Kidney epithelial cell (primary cell): ENCODE results near the gene RSBN1L. TPM values are rescaled to one million over a fixed set of nuclear protein-coding genes. Genes with fewer than 3 reads are reported as not detected.

Experiments used
- DNase-seq: peaks from one replicate; pipeline ENCODE4 v3.0.0-alpha.2; 2010; ENCODE audit warnings: low read depth
- H3K27me3 ChIP-seq: 2 replicates; pipeline ENCODE4 v1.6.0; 2011; ENCODE audit warnings: low read length; ENCODE audit not compliant: control insufficient read depth, insufficient read depth
- H3K36me3 ChIP-seq: 2 replicates; pipeline ENCODE4 v1.5.1; 2011; ENCODE audit warnings: low read length; ENCODE audit not compliant: control insufficient read depth, insufficient read depth
- H3K4me3 ChIP-seq: 2 replicates; pipeline ENCODE4 v1.5.1; 2011; ENCODE audit warnings: low read depth, mild to moderate bottlenecking, control low read depth, low read length
- total RNA-seq: library from RNA; depleted of rRNA; stranded (reverse); fragments of >200 nt; gene quantifications from 2 replicates; pipeline ENCODE4 v1.2.3, GENCODE V29; 2015
- TF ChIP-seq, protein P1 (sequence below): IDR thresholded peaks from 2 replicates; pipeline ENCODE4 v1.5.1; 2011; ENCODE audit warnings: mild to moderate bottlenecking, moderate library complexity, low read length, control low read depth, inconsistent platforms; ENCODE audit not compliant: insufficient read depth, poor library complexity, severe bottlenecking

The RSBN1L gene
- total RNA-seq, 1 donor from 2014 or later, result 8.7 TPM

DNA sequence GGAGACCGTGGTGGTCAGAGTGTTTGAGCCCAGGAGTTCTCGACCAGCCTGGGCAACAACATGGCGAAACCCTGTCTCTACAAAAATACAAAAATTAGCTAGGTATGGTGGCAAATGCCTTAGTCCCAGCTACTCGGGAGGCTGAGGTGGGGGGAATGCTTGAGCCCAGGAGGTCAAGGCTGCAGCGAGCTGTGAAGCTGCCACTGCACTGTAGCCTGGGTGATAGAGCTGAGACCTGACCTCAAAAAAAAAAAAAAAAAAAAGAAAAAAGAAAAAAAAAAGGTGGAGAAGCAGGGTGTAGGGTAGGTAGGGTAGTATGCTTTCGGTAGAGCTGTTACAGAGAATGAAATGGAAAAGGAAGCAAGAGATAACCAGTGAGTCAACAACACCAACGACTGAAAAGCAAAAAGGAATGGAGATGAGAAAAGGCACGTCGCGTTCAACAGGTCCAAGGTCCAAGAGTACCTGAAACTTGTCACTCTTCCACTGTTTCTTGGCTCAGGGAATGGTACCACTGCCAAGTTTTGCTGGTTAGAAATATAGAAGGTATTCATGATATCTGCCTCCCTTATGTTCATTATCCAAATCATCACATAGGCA lies 4.3 kb upstream of the RSBN1L start:
- no peak for DNase-seq
- Histone ChIP-seq H3K36me3 (no peaks in the 10 kb centered on the region), H3K4me3 (no peak overlapping the region), H3K27me3 (no peaks in the 10 kb centered on the region)
- TF ChIP-seq, protein P1, sequence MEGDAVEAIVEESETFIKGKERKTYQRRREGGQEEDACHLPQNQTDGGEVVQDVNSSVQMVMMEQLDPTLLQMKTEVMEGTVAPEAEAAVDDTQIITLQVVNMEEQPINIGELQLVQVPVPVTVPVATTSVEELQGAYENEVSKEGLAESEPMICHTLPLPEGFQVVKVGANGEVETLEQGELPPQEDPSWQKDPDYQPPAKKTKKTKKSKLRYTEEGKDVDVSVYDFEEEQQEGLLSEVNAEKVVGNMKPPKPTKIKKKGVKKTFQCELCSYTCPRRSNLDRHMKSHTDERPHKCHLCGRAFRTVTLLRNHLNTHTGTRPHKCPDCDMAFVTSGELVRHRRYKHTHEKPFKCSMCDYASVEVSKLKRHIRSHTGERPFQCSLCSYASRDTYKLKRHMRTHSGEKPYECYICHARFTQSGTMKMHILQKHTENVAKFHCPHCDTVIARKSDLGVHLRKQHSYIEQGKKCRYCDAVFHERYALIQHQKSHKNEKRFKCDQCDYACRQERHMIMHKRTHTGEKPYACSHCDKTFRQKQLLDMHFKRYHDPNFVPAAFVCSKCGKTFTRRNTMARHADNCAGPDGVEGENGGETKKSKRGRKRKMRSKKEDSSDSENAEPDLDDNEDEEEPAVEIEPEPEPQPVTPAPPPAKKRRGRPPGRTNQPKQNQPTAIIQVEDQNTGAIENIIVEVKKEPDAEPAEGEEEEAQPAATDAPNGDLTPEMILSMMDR, result no peak

DNA sequence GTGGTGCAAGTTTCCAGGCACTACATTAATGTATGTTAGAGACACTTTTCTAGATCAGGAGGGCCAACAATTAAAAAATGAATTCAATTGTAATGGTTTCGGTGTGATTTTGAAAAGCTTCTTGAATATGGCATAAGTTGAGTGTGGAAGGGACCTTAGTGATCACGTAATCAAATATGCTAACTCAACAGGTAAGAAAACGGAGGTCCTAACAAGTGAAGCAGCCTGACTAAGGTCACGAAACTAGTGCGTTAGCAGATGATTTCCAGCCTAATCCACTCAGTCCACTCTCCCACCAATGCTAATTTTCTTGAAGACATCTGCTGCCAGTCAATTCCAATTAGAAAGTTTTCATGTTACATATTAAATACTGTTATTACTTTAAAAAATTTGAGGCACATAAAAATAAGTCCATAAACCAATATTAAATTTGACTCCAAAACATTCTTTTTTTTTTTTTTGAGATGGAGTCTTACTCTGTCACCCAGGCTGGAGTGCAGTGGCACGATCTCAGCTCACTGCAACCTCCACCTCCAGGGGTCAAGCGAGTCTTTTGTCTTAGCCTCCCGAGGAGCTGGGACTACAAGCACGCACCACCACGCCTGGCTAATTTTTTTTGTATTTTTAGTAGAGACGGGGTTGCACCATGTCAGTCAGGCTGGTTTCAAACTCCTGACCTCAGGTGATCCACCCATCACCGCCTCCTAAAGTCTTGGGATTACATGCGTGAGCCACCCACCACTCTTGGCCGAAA lies 2.3 kb upstream of the RSBN1L start:
- H3K27me3 ChIP-seq, result no peaks in the 10 kb centered on the region
- no peak overlapping the region for H3K4me3 ChIP-seq
- no peak for DNase-seq
- TF ChIP-seq, protein P1, result no peak
- no peaks in the 10 kb centered on the region for H3K36me3 ChIP-seq

DNA sequence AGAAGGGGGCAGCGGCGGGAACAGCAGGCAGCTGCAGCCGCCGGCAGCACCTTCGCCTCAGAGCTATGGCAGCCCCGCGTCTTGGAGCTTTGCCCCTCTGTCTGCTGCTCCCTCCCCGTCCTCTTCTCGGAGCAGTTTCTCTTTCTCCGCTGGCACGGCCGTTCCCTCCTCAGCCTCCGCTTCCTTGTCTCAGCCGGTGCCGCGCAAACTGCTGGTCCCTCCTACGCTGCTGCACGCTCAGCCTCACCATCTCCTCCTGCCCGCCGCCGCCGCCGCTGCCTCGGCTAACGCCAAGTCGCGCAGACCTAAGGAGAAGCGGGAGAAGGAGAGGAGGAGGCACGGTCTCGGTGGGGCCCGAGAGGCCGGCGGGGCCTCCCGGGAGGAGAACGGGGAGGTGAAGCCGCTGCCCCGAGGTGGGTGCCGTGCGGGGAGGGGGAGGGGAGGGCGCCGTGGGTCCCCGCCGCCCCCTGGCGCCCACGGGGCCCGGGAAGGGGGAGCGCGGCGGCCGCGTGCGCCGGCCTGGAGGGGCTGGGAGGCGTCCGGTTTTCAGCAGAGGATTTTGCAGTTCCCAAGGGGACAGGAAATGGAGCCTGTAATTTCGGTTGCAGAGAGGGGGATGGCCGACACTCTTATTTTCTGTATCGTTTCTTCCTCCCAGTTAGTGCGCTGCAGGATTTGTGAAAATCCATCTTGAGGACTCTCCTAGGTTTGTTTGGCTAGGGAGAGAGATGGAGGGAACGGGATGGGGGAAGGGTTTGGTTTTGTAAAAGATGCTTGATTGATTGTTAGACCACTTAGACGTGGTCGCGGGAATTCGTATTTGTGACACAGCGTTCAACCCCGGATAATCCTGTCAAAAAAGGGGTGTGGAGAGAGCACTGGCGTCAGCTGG lies 630 bp downstream of the RSBN1L start:
- Histone ChIP-seq H3K4me3 (peak overlapping the region; percentile 88), H3K36me3 (no peaks in the 10 kb centered on the region), H3K27me3 (no peaks in the 10 kb centered on the region)
- no peak for DNase-seq
- TF ChIP-seq, protein P1, result no peak

DNA sequence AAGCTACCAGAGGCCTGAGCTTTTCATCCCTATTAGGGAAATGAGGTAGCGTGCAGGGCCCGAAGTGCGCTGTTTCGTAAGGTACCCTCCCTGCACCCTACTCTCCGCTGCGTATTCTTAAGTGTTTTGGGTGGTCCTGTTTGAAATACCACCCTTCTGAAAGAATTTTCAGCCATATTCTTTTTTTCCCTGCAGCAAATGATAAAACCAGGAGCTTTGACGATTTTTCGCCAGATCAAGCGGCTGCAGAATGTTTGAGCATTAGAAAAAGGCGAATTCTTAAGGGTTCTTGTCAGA lies 1.2 kb downstream of the RSBN1L start:
- TF ChIP-seq, protein P1, result no peak
- peak overlapping the region; percentile 88 for H3K4me3 ChIP-seq
- no peaks in the 10 kb centered on the region for H3K27me3 ChIP-seq
- no peak for DNase-seq
- no peaks in the 10 kb centered on the region for H3K36me3 ChIP-seq

DNA sequence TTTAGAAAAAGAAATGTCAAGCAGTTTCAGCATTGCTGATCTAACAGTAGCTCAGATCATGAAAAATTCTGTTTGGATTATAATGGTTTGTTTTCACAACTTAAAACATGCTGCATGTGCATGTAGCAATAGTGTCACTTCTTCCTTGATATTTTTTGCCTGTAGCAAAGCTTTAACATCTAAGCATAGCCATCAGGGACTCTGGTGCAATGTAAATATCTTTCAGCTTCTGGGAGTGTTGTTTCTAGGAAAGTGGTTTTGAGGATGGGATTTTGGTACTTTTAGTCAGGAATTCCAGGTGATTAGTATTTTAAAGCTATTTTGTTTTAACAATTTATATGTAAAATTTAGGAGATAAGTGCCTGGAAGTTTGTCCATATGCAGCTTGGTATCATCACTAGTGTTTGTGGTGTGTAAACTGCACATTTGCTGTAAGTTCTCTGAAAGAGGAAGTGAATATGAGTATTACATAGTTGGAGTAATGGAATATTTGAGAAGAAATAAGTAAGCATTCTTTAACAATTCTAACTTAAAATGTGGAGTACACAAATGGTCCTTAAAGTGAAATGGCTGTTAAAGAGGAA lies 1.9 kb downstream of the RSBN1L start:
- DNase-seq, result no peak
- TF ChIP-seq, protein P1, result no peak
- H3K36me3 ChIP-seq, result no peaks in the 10 kb centered on the region
- H3K27me3 ChIP-seq, result no peaks in the 10 kb centered on the region
- H3K4me3 ChIP-seq, result peak overlapping the region; percentile 88
